Osteoblast (primary cell): ENCODE data around the gene ADCY4. TPM values are rescaled to one million over a fixed set of nuclear protein-coding genes. Genes with fewer than 3 reads are reported as not detected.
A peak's percentile ranks its signal among the peaks of the same experiment; 100 is the strongest.

Experiments
- DNase-seq: peaks from one replicate; pipeline ENCODE4 v3.0.0; 2011; ENCODE audit warnings: low spot score, mixed read lengths; ENCODE audit not compliant: insufficient read length; ENCODE audit errors: missing footprints
- H2AFZ ChIP-seq: 2 replicates; pipeline ENCODE4 v1.6.0; 2011; ENCODE audit warnings: mild to moderate bottlenecking, low read length
- H3K27ac ChIP-seq: 2 replicates; pipeline ENCODE4 v1.5.1; 2011; ENCODE audit warnings: mild to moderate bottlenecking, low read depth, low read length, moderate library complexity
- H3K27me3 ChIP-seq: 2 replicates; pipeline ENCODE4 v1.6.0; 2012; ENCODE audit warnings: mild to moderate bottlenecking, control low read depth, inconsistent platforms, low read length, moderate library complexity; ENCODE audit not compliant: insufficient read depth
- H3K36me3 ChIP-seq: 2 replicates; pipeline ENCODE4 v1.5.1; 2011; ENCODE audit warnings: mild to moderate bottlenecking, low read length, control low read depth, moderate library complexity; ENCODE audit not compliant: insufficient read depth
- H3K4me1 ChIP-seq: 2 replicates; pipeline ENCODE4 v1.5.1; 2011; ENCODE audit warnings: mild to moderate bottlenecking, low read length, control low read depth, moderate library complexity; ENCODE audit not compliant: insufficient read depth
- H3K4me2 ChIP-seq: 2 replicates; pipeline ENCODE4 v1.6.0; 2011; ENCODE audit warnings: mild to moderate bottlenecking, low read length; ENCODE audit not compliant: insufficient read depth
- H3K4me3 ChIP-seq: fragments of 200-600 bp; sonication (generic); 3 replicates; pipeline ENCODE4 v1.5.1; 2012; ENCODE audit warnings: mild to moderate bottlenecking, low read length, inconsistent platforms; ENCODE audit not compliant: insufficient read depth
- H3K79me2 ChIP-seq: 2 replicates; pipeline ENCODE4 v1.6.0; 2012; ENCODE audit warnings: mild to moderate bottlenecking, low read length, control low read depth, inconsistent platforms; ENCODE audit not compliant: insufficient read depth
- H3K9me3 ChIP-seq: 2 replicates; pipeline ENCODE4 v1.5.1; 2011; ENCODE audit warnings: low read depth, low read length, control low read depth
- H4K20me1 ChIP-seq: 2 replicates; pipeline ENCODE4 v1.6.0; 2012; ENCODE audit warnings: mild to moderate bottlenecking, low read length, control low read depth; ENCODE audit not compliant: insufficient read depth
- total RNA-seq: library from RNA; depleted of rRNA; stranded (reverse); fragments of >200 nt; gene quantifications from 2 replicates; pipeline ENCODE4 v1.2.3, GENCODE V29; 2012
- TF ChIP-seq, protein P1 (sequence below): IDR thresholded peaks from 2 replicates; pipeline ENCODE4 v1.5.1; 2011; ENCODE audit warnings: mild to moderate bottlenecking, low read depth, low read length, moderate library complexity; ENCODE audit errors: extremely low read depth

ADCY4 gene
- total RNA-seq, 1 donor: 18.8 TPM

DNA sequence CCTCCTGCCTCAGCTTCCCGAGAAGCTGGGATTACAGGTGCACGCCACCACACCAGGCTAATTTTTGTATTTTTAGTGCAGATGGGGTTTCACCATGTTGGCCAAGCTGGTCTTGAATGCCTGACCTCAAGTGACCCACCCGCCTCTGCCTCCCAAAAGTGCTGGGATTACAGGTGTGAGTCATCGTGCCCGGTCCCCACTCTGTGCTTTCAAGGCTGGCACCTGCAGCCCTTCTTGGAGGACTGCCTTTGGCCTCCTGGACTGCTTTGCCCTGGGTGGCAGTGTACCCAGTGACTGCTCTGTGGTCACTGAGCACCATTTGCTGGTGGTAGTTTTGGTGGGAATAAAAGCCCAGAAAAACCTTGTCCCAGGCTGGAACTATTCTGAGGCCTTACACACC, 47.9 kb downstream of the ADCY4 start:
- Histone ChIP-seq H3K79me2 (no peaks in the 10 kb centered on the region), H3K4me2 (no peak overlapping the region), H3K4me3 (no peak overlapping the region), H3K9me3 (no peaks in the 10 kb centered on the region), H3K27ac (no peak overlapping the region), H4K20me1 (no peaks in the 10 kb centered on the region), H3K27me3 (no peaks in the 10 kb centered on the region), H2AFZ (no peak overlapping the region), H3K36me3 (peaks cover 22% of the 10 kb centered on the region), H3K4me1 (no peaks in the 10 kb centered on the region)
- TF ChIP-seq, protein P1, sequence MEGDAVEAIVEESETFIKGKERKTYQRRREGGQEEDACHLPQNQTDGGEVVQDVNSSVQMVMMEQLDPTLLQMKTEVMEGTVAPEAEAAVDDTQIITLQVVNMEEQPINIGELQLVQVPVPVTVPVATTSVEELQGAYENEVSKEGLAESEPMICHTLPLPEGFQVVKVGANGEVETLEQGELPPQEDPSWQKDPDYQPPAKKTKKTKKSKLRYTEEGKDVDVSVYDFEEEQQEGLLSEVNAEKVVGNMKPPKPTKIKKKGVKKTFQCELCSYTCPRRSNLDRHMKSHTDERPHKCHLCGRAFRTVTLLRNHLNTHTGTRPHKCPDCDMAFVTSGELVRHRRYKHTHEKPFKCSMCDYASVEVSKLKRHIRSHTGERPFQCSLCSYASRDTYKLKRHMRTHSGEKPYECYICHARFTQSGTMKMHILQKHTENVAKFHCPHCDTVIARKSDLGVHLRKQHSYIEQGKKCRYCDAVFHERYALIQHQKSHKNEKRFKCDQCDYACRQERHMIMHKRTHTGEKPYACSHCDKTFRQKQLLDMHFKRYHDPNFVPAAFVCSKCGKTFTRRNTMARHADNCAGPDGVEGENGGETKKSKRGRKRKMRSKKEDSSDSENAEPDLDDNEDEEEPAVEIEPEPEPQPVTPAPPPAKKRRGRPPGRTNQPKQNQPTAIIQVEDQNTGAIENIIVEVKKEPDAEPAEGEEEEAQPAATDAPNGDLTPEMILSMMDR: no peak
- no peak for DNase-seq

GRCh38 chr14:24285351-24285750, 49.5 kb downstream of the ADCY4 start:
- Histone ChIP-seq H3K4me3 (no peak overlapping the region), H3K27me3 (no peaks in the 10 kb centered on the region), H3K4me2 (no peak overlapping the region), H2AFZ (no peak overlapping the region), H3K36me3 (peaks cover 10% of the 10 kb centered on the region), H3K9me3 (no peaks in the 10 kb centered on the region), H3K79me2 (no peaks in the 10 kb centered on the region), H3K27ac (no peak overlapping the region), H3K4me1 (peaks cover 4% of the 10 kb centered on the region), H4K20me1 (no peaks in the 10 kb centered on the region)
- TF ChIP-seq, protein P1: no peak
- no peak for DNase-seq

DNA sequence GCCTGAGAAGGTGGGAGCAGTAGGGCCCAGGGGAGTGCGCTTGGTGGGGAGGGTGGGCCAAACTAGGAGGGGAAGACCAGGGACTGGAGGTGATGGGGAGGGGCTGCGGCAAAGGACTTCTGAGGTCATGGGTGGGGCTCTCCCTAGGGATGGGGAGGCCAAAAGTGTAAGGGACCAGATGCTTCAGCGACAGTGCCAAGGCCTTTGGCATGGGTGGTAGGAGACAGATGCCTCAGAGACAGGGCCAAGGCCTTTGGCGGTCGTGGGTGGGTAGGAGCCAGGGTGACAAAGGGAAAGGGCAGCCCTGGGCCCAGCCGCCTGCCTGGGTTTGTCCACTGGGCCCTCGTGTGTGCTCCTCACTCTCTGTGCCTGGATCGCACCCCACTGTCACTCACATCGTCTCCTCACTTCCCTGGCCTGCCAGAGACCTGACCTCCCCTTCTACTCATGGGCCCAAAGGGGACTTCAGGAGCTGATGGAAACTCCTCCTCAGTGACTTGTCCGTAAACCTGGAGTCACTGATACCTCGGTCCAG, 50.3 kb downstream of the ADCY4 start:
- no peak for DNase-seq
- TF ChIP-seq, protein P1: no peak
- no peaks in the 10 kb centered on the region for H3K9me3 ChIP-seq
- H3K79me2 ChIP-seq: no peaks in the 10 kb centered on the region
- no peaks in the 10 kb centered on the region for H4K20me1 ChIP-seq
- no peaks in the 10 kb centered on the region for H3K27me3 ChIP-seq
- H2AFZ ChIP-seq: no peak overlapping the region
- H3K27ac ChIP-seq: no peak overlapping the region
- H3K4me1 ChIP-seq: peaks cover 6% of the 10 kb centered on the region
- H3K4me3 ChIP-seq: no peak overlapping the region
- H3K4me2 ChIP-seq: no peak overlapping the region
- peaks cover 4% of the 10 kb centered on the region for H3K36me3 ChIP-seq

GRCh38 chr14:24283796-24284460, 50.9 kb downstream of the ADCY4 start:
- no peaks in the 10 kb centered on the region for H4K20me1 ChIP-seq
- no peaks in the 10 kb centered on the region for H3K79me2 ChIP-seq
- H3K27ac ChIP-seq: no peak overlapping the region
- no peaks in the 10 kb centered on the region for H3K9me3 ChIP-seq
- DNase-seq: peak; percentile 39
- no peak overlapping the region for H2AFZ ChIP-seq
- TF ChIP-seq, protein P1: no peak
- H3K4me3 ChIP-seq: no peak overlapping the region
- H3K4me2 ChIP-seq: no peak overlapping the region
- no peaks in the 10 kb centered on the region for H3K27me3 ChIP-seq
- H3K4me1 ChIP-seq: peaks cover 12% of the 10 kb centered on the region
- H3K36me3 ChIP-seq: no peaks in the 10 kb centered on the region
